Esophagus muscularis mucosa (tissue), 4 donors: Measurements from ENCODE around the gene PCBP3.

Experiments
- CTCF ChIP-seq, 3 experiments: fragments of 200-600 bp in 2 of 3; fragments of 450-650 bp in 1 of 3; sonication (generic) in 2 of 3; IDR thresholded peaks; one replicate each; pipeline ENCODE4 v1.5.1; 2017 to 2019; ENCODE audit warnings: antibody characterized with exemption in 3 of 3, mild to moderate bottlenecking in 2 of 3, moderate library complexity in 1 of 3
- EP300 ChIP-seq: sonication (generic); formaldehyde crosslinking; IDR thresholded peaks from one replicate; pipeline ENCODE4 v1.6.1; 2017; ENCODE audit warnings: antibody characterized with exemption
- POLR2A ChIP-seq: fragments of 450-650 bp; IDR thresholded peaks from one replicate; pipeline ENCODE4 v1.6.1; 2017; ENCODE audit warnings: antibody characterized with exemption, moderate library complexity, mild to moderate bottlenecking, low read depth

DNA sequence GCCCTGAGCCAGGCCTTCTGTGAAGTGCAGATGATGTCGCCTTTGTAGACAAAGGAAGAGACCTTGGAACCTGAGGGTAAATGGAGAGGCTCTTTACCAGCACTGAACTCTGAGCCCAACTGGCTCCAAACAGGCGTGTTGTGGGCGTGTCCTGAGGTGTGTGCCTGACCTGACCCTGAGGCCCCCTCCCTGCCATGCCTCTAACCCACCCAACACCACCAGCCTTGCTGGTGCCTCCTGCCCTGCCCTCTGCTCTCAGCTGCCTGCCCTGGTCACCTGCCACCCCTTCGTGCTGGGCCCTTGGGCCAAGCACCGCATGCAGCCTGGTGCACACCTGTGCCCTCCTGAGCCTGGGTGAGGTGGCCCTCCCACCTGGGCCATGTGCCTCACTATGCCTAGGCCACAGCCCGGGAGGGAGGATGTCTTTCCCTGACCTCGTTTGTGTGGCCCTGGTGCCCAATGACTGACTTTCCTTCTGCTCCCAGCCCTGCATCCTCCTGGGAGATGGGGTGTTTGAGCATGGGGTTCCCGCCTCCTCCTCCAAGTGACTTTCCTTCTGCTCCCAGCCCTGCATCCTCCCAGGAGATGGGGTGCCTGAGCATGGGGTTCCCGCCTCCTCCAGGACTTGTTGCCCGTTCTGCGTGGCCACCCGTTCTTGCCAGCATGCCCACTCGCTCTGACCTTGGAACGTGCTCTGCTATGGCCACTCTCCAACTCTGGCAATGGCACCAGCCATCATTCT lies 157.0 kb downstream of the PCBP3 start:
- TF ChIP-seq CTCF (IDR thresholded peaks at IDR 0.05) (no peak), POLR2A (no peak), EP300 (no peak)
